ENCODE data around the gene MIS18A.

The MIS18A gene

DNA sequence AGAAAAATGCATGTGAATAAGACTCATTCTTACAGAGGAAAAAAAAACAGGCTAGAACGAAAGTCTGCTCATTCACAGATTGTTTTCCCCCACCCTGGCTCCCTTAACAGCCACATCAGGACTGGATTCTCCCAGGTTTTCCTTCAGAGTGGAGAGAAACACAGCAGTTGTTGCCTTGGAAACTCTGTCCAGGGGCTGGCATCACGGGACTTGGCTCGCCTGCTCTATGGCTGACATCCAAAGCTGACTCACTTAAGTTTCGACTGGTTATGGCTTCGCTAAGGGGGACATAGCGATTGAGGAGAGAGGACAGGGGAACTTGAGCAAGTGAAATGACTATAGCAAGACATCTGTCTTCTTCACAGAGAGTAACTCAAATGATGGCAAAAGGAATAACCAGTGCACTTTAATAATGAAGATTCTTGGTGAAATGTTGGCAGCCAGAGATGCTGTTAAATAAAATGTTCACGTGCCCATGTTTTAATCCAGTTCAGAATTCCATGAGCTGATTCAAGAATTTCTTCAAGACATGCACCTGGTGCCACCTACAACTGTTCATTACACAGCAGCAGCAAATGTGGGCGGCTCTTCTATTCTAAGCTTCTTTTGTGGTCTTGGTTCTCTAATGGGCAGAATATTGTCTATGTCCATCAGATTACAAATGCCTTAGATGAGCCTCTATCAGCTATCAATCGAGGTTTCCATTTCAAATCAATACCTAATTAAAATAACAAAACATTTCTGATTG is 21.8 kb downstream of the MIS18A start:
- intact Hi-C loops (cut with DNase I) = no loop called here

DNA sequence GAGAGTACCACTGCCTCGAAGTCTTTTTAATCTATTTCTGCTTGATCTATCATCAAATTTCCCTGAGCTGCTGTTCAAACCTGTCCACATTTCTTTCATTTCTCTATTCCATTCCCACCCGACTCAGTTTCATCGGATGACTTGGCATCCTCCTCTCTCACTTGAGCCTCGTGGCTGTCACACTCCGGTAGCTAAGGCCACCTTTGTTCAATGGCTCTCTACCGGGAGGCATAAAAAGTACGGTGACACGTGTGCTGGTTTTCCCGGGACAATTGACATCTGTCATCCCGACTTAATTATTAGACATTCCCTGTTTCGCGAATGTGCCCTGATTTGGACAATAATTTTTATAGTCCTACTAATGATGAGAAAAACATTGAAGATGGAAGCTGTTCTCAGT is 22.6 kb downstream of the MIS18A start:
- no peak for DNase-seq
- intact Hi-C loops (cut with DNase I) = no loop called here

More for the DNA sequence above, 21.8 kb downstream of the MIS18A start:
- peak; percentile 43 to 91 (median 67) for DNase-seq

DNA sequence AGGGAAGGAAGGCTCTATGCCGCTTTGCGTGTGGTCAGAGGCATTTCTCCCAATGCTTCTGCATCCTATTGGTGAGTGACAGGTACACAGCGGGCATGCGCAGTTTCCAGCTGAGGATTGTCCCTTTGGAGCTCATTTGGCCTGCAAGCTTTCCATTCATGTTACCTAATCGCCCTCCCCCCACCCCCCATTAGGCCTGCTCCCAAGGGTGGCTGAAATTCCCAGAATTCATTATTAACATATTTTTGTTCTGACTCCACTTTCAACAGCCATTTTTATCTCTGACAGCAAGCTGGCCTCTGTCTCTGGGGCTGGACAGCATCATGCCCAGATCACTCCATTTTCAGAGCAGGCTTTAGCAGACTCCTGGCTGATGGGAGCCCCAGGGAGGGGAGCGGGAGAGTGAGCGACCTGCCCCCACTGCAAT is 25.6 kb downstream of the MIS18A start:
- no peak for DNase-seq
- intact Hi-C loops (cut with DNase I) = no loop called here

DNA sequence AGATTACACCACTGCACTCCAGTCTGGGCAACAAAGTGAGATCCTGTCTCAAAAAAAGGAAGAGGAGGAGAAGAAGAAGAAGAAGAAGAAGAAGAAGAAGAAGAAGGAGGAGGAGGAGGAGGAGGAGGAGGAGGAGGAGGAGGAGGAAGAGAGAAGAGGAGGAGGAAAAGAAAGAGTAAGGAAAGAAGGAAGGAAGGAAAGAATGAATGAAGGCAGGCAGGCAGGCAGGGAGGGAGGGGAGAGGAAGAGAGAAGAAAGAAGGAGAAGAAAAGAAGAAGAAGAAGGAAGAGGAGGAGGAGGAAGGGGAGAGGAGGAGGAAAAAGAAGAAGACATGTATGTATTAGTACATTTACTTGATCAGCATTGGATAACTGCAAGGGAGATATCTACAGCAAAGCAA is 26.7 kb downstream of the MIS18A start:
- intact Hi-C loops (cut with DNase I) = no loop called here
- no peak for DNase-seq

DNA sequence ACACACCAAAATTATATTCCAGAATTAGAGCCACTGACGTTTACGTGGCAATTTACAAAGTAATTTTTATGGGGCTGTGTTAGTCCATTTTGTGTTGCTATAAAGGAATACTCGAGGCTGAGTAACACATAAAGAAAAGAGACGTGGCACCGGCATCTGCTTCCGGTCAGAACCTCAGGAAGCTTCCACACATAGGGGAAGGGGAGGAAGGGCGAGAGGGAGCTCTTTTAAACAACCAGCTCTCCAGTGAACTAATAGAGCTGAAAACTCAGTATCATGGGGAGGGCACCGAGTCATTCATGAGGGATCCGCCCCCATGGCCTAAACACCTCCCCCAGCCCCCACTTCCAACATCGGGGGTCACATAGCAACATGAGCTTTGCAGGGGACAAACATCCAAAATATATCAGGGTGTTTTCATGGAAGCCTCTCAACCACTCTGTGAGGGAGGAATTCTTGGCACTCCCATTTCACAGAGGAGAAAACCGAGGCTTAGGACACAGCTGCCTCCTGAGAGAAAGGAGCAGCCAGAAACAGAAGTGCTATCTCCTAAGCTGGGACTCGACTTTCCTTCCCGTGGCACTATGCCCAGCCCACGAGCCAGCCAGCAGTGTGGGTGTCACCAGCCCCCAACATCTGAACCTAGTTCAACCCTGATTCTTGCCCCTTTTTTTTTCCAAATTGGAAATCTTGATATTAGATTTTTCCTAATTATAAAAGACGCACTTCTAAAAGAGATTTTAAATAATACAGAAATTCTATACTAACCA is 29.2 kb downstream of the MIS18A start:
- intact Hi-C loops (cut with DNase I) = no loop called here
- no peak for DNase-seq

DNA sequence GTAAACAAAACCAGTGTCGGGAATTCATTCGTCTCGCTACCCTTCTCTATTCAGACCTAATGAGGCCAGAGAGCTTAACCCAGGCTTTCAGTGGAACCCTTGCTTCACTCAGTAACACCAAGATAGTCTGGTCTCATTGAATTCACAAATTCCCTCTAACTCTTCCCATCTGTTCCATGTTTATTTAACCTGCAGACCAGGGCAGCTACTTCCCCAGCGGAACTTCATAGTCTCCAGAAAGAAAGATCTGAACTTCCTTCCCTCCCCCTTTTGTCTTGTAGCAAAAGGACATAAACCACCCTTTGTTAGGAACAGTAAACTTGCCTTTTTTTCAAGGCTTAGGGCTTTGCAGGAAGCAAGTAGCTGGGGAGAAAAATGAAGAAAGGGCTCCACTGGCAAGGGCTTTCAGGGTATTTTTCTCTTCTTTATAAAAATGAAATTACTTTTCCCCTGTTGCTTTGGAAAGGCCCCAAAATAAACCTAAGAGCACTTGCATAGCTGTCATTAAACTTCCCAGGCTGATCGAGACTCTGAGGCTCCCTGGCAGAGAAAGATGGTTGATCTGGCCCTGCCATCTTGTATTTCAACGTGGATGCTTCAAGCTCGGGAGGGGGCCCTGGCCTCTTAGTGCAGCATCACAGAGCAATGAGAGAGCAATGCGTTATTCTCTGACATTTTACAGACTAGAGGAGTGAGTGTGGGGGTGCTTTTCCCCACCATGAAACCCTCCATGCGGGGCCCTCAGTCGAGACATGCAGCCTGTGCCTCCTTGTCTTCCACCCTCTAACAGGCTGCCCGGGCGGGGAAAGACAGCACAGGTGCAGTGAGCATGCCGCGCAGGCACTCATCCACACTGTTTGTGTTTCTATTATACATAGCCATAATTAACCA is 30.0 kb downstream of the MIS18A start:
- peak in 3 of 10 donors; percentile 14 to 88 (median 40) for DNase-seq
- intact Hi-C loops (cut with DNase I) = no loop called here

DNA sequence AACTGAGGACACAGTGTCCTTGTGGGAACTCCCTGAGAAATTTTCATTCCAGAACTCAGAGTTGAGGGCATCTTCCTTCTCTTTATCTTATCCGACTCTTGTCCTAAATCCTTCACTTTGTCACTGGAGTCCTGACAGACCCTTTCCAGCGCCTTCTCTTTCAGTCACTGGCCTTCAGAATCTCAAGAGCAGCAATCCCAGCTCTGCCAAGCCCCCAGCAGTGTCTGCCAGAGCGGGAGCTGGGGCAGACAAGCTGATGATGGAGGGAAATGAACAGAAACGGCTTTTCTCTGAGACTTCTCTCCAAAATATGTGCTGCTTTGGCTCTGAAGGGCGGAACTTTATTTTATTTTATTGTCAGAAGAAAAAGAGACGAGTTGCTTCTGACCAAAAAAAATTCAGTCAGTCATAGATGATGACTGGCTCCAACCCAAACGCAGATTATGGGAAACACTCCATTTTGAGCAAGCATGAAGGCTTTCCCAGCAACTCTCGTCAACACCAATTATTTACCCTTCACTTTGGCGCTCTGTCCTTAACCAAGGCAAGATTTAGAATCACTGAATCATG is 32.2 kb downstream of the MIS18A start:
- no peak for DNase-seq
- intact Hi-C loops (cut with DNase I) = no loop called here

DNA sequence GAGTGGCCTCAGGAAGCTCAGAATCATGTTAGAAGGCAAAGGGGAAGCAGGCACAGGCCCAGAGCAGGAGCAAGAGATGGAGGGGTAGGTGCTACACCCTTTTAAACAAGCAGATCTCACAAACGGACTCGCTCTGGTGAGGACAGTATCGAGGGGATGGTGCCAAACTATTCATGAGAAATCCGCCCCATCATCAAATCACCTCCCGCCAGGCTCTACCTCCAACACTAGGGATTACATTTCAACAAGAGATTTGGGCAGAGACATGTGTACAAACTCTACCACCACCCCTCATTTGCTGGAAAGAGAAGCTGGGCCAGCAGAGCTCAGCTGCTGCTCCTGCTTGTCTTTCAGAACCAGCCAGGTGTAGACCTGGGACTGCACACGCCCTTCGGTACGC is 32.9 kb downstream of the MIS18A start:
- no peak for DNase-seq
- intact Hi-C loops (cut with DNase I) = no loop called here

DNA sequence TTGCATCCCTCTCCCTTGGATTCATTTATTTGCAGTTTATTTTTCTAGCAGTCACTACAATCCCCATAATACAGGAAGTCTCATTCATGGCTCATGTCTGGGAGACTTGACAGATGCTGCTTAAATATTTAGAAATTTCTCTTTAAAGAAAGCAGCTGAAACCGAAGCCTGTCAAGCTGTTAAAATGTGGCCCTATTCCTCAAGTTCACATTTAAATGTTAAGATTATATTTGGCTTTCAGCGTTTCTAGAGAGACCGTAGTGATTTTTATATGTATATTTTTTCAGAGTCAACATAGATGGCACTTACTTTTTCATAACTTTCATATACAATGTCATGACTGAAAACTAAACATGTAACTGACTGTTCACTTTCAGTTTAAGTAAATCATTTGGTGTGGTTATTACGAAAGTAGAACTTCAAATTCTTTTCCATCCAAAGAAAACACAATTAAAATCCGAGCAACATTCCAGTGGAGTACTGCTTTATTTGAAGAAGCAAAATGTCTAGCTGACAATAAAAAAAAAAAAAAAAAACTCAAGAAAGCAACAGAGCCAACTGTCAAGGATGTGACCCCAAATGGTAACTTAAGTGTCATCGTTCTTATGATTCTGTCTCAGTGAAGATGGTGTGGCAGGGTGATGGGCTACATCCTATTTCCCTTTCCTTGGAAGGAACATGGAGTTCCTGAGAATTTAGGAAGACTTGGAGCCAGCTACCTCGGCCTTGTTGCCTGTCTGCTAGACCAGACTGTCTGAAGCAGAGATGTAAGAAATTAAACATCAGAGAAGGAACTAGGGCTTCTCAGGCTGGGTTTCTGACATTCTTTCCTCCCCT is 37.8 kb downstream of the MIS18A start:
- DNase-seq = no peak
- intact Hi-C loops (cut with DNase I) = no loop called here

DNA sequence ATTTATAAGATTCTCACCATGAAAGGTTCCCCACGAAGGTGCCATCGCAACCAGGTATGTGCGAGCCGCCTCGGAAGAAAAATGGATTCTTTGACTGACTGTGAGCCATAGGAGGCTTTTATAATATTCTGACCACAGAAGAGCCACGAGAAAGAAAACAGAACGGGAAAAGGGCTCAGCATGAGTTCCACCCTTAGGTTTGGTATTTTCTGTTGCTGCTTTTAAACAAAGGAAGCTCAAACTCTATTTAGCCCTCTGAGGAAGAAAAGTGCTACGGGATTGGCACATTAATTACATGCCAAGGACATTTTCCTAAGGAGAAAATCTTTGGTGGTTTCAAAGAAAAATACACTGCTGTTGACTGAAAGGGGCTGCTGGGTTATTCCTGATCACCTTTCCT is 39.3 kb downstream of the MIS18A start:
- intact Hi-C loops (cut with DNase I) = no loop called here
- DNase-seq = no peak

DNA sequence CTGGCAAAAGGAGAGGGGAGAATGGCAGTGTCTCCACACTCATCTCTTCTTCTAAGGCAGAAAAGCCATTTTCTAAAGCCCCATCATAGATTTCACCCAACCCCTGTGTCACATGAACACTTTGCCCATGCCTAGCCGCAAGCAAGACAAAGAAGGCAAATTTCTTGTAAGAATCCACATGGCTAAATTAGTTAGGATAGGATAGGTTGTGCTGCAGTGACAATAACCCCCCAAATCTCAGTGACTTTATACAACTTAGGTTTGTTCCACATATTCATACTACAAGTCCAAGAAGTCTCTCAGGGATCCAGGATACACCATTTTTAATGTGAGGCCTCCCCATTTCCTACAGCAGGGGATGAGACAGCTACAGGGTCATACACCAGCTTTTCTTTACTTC is 40.8 kb downstream of the MIS18A start:
- intact Hi-C loops (cut with DNase I) = no loop called here

DNA sequence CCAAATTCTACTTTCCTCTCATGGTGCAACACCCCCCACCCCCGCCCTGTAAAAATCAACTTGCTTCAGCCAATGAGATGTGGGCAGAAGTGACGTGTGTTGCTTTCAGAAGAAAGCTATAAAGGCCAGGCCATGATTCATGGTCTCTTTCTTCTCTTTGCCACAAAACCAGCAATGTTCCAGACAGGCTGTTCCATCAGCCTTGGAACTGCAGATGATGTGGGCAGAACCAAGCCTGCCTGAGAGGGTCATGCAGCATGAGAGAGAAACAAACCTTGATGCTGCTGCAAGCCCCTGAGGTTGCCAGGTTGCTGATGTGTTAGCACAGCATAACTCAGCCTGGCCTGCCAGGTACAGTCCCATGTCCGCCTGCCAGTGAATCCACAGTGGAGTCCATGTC is 41.8 kb downstream of the MIS18A start:
- no peak for DNase-seq

More for the DNA sequence above, 40.8 kb downstream of the MIS18A start:
- no peak for DNase-seq

DNA sequence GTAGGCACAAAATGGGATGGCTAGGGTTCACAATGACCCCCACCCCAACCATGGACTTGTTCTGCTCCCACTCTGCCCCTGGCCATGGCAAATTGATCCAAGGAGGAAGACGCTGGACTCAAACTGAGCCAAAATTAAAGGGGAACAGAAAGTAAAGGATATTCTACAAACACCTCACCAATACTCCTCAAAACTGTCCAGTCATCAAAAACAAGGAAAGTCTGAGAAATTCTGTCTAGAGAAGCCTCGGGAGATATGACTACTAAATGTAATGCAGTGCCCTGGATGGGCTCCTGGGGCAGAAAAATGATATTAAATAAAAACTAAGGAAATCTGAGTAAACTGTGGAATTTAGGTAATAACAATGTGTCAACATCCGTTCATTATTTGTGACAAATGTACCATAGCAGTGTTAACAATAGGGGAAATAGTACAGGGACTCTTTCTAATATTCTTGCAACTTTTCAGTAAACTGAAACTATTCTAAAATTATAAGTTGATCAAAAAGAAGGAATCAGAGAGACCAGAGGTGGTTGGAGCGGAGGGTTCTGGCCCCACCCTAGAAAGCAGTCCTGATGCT is 45.0 kb downstream of the MIS18A start:
- intact Hi-C loops (cut with DNase I) = no loop called here
- no peak for DNase-seq

More for the DNA sequence above, 41.8 kb downstream of the MIS18A start:
- intact Hi-C loops (cut with DNase I) = no loop called here

DNA sequence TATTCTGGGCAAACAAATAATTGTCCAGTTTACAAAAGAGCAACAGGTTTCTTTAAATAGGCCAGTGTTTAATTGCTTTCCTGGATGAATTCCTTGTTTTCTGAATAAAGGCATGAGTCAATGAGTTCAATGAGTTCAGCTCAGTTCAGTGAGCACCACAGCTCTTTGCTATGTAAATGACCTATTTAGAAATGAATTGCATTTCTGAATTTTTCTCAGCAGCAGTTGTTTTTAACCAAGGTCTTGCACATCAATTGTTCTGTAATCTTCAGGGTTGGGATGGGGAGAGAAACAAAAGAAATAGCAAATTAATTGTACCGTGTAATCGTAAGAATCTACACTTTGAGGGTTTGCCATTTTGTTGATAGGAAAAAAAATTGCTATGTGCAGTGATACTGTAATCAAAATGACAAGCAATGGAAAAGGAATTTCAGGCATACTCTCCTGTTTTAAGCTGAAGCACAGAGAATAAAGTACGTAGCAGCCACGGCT is 45.7 kb downstream of the MIS18A start:
- no peak for DNase-seq
- intact Hi-C loops (cut with DNase I) = no loop called here

DNA sequence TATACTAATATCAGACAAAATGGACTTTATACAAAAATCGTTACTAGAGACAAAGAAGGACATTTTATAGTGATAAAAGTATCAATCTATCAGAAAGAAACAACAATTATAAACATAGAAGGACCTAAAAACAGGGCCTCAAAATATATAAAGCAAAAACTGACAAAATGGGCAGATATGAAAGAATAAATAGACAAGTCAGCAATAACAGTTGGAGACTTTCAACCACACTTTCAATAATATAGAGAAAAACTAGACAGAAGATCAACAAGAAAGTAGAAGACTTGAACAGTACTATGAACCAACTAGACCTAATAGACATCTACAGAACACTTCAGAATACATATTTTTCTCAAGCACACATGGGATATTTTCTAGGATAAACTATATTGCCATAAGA is 52.4 kb downstream of the MIS18A start:
- DNase-seq = no peak
- intact Hi-C loops (cut with DNase I) = no loop called here

Data from posterior cingulate gyrus (tissue), 11 donors.